GM21786 (cell line): ENCODE results near the gene HIVEP2.

ENCODE experiments used
- ATAC-seq: cut with Tn5 transposase; IDR thresholded peaks from one replicate; pipeline ENCODE4 v1.9.1; 2021; ENCODE audit not compliant: unreplicated experiment

The HIVEP2 gene

DNA sequence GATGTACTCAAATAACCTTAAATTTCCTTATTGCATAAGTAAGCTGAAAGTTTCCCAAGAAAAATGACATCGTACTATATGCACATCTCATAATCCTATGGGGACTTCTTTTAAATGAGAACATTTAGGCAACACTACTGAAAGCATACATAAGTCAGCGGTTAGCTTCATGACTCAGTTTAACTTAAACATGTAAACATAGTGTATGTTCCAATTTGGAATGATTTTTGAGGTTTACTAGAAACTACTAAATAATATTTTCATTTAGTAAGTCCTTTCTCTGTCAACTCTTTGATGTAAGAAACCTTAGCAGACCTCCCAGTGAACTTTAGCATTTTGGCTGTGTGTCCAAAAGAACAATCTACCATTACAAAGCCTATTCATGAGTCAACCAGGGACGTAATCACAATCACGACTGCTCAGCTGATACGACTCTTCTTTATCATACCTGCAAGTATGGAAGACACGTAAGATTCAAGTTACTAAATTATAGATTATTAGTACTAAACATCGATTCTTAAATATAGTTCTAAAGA is 19.3 kb downstream of the HIVEP2 start:
- no peak for ATAC-seq

DNA sequence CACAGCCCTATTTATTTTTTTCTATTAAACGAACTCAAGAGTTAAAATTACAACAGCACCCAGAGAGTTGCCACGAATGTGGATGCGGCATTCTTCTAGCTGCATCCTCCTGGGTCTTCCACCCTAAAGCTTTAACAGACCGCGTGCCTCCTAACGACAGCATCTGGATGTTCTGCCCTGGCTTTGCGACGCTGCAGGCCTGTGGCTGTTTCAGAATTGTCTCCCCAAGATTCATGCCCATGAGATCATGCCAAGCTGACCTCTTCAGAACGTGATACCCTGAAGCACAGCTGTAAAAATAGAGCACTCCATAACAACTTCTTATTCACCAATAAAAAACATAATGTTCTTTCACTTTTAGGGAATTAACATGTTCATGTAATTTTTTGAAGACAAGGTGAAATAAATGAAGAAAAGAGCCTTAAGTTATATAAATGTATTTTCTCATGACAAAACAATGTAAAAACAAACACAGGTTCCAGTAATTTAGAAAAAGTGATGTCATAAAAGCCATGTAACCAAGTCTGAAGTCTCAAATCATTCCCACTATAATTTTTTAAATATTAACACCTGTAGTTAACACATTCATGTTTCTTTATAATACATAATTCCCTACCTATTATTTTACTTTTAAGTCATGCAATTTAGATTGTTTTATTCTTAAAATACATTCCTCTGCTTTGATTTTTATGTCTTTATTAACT is 26.5 kb downstream of the HIVEP2 start:
- no peak for ATAC-seq

DNA sequence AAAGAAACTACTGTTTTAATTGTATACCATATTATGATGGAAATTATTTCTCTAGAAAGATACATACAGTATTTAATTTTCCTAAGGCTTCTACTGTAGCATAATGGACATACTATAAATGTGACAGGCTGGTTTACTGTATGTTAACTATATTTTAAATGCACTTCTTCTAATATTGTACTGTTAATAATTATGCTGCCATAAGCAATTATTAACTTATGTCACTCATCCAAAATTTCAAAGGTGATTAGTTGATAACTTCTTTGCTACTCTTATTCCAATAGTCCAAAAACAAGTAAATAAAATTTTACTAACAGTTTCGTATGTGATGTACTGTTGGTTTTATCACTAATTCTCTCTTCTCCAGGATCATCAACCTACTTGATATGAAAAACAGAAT is 28.1 kb downstream of the HIVEP2 start:
- no peak for ATAC-seq

DNA sequence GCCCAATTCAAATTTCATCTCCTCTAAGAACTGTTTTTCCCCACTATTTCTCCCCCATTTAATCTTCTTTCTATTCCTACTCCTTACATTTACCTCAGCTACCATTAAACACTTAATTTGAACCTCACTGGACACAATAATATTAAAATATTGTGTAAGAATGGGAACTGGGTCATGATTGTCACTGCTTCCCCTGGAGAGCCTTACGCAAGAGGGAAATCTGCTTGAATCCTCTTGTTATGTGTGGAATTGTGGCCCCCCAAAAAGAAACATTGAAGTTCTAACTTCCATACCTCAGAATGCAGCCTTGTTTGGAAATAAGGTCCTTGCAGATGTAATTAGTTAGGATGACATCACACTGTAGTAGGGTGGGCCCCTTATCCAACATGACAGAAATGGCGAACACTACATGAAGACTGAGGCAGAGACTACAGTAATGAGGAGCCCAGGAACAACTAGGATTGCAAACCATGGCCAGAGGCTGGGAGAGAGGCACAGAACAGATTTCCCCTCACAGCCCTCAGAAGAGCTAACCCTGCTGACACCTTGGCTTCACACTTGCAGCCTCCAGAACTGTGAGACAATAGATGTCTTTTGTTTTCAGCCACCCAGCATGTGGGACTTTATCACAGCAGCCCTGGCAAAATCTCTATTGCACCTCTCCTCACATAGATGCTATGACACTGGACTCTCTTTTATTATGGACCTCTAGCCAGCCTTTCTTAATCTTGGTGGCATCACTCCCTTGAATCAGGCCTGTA is 29.9 kb downstream of the HIVEP2 start:
- no peak for ATAC-seq

DNA sequence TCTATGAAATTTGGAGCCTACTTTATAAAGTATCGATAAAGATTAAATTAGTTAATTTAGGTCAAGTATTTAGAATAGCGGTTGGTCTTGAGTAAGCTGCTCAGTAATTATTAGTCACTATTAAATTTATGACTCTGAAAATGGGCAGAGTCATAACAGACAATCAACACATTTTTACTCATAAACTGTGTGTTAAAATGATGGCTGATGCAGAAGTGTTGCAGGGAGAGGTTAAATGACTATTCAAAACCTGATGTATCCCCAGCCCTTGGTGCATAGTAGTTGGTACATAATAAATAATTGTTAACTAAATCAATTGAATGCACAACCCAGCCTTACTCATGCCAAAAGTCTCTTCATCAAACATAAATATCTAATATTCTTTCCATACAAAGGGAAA is 30.6 kb downstream of the HIVEP2 start:
- no peak for ATAC-seq

DNA sequence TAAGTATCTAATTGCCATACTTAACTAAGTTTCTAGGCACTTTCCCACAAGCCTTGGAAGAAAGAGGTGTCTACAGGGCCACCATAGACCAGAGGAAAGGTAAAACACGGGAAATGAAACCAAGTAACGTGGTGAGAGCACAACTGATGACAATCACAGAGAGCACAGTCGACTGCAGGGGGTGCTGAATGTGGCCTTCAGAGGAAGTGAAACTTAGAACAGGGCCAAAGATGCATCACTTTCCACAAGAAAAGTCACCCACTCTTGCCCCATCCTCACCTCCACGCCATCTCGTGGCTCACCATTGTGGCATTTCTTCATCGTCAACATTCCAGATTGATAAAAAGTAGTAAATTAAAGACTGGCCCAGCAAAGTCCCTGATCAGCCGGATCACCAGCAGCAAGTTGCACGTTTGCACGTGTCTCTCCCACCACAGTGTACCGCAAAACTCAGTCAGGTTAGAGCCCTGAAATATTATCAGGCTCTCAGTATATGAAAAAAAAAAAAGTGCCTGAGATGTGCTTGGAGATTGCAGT is 31.4 kb downstream of the HIVEP2 start:
- peak; percentile 89 for ATAC-seq

DNA sequence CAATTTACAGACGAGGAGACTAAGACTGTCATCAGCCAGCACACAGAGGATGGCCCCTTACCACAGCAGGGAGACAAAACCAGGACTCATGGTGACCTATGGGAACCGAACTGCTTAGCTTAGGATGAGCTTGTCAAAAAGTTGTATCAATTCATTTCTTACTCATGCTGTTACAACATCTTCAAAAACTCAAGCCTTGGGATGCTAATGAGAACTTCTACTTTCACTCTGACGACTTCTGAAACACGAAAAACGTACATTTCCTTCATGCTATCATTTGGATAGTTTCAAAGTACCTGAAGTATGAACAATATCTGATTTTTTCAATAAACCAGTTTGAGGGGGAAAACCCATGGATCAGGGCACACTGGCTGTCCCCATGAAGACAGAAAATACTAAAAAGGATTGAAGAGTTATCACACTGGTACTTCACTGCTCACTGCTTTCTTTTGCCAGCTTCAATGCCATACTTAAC is 31.9 kb downstream of the HIVEP2 start:
- ATAC-seq, result peak; percentile 66

DNA sequence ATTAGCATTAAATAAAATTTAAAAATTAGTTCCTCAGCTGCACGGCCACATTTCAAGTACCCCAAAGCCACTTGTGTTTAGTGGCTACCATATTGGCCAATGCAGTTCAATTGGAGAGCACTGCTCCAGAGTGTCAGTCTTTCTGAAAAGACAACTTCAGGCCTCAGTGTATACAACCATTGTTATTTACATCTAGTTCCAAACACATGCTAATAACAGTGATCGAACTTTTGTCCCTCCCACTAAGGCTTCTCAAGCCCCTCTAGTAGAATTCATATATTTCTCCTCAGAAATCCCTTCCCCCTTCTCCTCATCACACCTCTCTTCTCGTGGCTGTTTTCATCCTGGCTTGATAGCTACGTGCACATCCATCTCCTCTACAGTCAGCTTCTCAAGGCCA is 32.9 kb downstream of the HIVEP2 start:
- no peak for ATAC-seq

DNA sequence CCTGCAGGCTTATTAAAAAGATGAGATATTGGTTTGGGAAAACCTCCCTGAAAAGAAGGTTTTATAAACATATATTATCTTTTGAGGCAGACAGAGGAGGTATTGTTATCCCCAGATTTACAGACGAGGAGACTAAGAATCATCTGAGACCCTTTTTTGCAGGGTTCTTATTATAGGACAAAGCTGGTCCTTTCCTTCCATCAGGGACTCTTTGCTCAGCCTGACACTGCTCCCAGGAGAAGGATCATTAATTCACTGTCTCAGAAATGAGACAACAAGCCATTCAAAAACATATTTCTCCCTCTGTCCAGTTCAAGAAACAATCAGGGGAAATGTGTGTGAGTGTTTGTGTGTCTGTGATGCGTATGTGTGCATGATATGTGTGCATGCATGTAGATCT is 33.5 kb downstream of the HIVEP2 start:
- no peak for ATAC-seq

DNA sequence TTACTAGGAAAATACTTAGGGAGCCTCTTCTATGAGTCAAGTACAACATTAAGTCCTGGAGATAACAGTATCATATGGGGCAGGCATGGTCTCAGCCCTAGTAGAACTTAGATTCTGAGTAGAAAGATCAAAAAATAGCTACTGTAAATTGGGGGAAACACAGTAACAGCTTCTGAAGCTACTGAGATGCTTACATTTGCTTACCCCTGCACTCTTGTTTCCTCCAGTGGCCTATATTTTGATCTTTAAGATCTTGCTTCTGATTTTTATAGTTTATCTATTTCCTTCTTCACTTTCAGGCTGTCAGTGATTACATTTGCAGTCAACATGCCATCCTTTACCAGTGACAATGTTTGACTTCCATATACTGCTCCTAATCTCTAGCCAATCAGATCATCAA is 35.3 kb downstream of the HIVEP2 start:
- no peak for ATAC-seq

DNA sequence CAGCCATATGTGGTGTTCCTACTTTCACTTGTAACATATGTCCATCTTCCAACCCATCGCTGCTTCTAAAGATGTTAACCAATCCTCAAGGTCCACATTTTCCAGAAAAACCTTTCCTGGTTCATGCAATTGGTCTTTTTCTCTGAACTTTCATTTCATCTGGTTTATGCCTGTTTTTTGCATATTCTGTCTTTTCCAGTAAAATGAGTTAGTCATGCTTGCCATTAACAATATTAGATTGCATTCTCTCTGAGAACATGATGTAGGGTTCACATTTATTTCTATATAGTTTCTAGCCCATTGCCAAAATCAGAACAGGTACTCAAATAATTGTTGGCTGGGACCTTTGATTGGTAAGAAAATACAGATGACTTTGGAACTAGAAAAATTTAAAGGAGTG is 36.7 kb downstream of the HIVEP2 start:
- ATAC-seq, result no peak

DNA sequence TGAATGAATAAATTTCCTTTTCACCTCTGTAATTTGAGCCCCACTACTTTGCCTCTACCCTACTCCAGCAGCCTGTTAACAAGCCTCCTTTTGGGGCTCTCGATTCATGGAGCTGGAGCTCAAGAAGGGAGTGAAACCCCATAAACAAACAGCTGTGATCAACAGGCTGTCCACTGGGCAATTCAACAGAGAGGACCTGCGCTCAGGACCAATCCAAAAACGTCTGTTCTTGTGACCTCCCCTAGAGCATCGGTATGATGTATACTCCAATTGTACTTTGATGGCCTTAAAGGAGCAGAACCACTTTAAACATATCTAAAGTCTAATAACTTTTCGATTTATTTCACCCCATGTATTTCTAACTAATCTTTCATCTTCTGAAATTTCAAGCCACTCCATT is 37.4 kb downstream of the HIVEP2 start:
- ATAC-seq, result peak; percentile 21

DNA sequence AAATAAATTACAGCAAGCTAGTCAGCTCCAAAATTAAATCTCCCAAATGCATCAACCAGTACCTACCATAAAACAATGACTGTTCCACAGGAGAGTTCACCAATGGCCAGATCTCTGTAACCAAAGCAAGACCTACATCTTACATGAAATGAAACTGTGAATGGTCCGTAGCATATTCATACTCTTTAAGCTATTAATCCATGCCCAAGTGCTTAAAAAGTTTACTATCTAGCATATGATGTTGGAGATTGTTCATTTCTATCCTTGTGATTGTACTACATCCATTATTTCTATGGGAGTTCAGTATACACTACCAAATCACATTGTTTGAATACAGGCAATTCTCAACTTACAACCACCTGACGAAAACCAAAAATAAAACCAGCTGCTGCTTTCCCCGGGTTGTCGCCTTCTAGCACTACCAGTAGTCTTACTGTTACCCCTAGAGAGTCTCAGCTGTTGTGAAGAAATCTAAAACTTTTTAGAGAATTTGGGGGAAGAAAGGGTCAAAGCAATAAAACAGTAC is 38.0 kb downstream of the HIVEP2 start:
- peak; percentile 67 for ATAC-seq

DNA sequence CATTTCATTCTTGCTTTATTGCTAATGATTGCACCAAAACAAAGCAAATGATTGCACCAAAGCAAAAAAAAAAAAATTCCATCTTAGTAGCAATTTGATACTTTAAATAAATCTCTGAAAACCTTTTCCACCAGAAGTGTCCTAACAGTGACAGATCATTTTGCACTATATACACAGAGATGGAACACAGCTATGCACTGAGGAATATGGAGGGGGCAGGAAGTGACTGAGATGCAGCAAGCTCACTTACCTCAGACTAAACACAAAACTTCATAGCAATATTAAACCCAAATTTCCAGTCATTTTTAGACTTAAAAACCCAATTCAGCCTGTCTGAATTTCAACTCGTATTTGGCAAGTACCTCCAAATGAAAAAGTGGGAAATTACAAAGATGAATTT is 41.2 kb downstream of the HIVEP2 start:
- ATAC-seq, result no peak

DNA sequence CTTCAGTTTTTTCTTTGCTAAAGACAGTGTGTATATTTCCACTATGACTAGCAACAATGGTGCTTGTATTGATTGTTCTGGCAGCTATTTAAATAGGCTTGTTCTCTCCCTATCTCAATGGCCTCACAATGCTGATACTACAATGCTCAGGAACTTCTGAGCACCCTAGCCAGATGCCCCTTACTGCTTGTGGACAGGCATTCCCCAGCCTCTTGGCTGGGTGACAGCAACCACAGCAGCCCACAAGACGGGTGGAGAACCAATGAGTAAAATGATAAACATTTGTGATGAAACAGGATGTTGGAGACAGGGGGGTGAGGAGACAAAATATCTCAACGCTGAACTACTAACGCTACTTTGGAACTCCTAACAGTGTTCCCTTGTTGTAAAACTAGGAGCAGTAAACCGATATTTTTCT is 42.3 kb downstream of the HIVEP2 start:
- ATAC-seq, result peak; percentile 72

DNA sequence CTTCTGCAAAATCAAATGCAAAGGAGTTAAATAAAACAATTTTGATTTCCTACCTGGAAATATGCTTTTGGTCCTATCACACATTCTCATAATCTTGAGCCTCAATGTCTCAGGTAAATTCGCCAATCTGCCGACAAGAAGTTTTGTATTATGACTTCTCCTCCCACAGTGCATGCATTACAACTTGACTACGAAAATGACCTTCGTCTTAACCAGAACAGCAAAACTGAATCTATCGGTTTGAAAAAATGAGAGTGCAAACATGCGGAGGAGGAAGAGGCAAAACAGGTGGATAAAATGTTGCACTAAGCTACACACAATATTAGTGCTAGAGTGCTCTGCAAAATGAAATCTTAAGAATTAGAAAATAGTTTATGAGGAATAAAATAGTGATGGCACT is 43.4 kb downstream of the HIVEP2 start:
- no peak for ATAC-seq

DNA sequence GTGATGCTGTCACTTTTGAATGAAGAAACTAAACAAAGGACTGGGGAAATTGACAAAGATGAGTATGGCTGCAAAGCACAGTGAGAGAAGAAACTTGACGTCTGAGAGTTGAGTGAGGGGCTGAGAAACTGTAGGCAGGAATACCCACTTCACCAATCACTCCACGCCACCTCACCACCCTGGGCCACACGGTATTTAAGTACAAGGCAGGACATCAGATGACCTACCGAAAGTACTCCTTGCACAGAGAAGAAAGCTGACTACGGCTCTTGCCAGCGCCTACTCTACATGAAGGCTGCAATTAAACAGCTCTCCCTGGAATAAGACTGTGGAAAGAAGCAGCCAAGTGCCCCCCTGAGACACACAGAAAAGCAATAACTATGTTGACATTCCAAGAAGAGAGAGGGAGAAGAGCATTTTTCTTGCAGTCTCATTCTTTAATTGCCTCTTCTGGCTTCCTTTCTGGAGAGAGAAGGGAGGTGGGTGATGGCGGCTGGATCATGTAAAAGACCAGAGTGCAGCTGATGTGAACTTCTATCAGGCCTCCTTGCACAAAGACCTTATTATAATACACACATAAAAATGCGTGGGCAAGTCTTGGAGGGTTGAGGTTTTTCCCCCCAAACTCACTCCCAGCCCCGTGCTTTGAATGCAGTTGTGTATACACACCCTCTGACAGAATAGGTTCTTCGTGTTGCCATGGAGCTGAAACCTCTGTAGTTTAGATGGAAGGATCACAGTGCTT is 44.6 kb downstream of the HIVEP2 start:
- ATAC-seq, result no peak

DNA sequence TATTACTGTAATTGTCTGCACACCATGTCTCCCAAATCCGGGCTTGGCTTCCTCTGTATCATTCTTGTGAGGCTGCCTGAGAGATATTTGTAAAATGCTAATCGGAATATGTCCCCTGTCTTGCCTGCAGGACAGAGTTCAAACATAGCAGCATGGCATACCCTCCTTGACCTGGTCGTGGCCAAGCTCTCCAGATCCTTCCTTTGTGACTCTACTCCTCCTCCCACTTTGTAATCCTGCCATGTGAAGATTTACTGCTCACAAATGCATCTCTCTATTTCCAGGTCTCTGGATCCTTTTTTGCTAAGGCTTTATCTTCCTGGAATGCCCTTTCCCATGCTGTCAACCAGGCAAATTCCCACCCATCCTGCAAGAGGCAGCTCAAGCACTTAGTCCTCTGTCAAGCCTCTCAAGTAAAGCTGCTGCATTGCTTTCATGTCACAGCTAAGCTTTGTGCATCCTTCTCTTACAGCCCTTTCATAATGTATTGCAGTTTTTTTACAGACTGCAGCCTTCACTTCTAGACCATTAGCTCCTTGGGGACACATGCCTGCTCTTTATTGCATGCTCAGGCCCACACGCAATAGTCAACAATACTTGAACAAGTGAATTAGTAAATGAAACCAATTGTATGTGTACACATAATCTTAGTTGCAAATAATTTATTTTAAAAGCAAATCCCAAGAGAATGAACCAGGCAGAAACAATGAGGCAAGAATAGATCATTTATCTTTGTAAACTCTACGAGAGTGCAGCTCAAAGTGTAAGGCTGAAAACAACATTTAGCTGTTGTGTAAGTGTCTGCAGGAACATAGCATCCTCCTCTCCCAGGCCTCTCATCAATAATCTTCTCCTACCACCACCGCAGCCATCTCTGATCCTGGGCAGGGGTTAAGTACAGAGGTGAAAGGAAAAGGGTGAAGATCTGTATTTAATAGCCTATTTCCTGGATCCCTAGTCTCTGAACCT is 45.8 kb downstream of the HIVEP2 start:
- ATAC-seq, result no peak

DNA sequence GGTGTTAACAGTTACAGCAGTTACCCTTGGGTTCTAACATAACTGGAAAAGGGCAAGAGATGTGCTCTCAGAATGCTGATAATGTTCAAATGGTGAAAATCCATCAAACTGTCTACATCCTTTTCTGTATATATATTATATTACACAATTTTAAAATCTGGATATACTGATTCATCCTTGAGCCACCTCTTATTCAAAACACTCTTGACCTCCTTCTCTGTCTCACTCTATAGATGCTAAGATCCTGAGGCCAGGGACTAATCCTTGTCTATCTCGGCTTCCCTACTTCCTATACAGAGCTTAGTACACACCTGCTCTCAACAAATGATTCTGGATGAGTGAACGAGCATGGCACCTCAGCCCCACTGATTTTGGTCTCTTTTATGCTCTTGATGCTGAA is 47.3 kb downstream of the HIVEP2 start:
- ATAC-seq, result no peak

DNA sequence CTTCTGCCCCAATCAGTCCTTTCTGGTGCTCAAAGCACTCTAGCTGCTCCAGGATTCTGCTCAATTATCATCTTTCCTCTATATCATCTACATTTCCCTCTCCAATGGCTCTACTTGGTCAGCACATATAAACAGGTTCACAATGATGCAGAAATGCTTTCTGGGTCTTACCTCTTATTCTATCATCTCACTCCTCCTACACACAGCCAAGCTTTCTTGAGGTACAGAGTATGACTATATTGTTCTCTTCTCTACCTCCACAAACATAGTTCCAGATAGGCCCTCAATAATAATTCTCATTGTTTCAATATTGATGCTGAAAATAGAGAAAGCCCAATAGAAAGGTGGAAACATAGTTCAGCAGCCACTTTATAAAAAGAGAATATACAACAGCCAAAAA is 48.2 kb downstream of the HIVEP2 start:
- ATAC-seq, result no peak
